ENCODE data around the gene RELN.

RELN gene

GRCh38 chr7:103445228-103446048 is 544.0 kb downstream of the RELN start:
- DNase-seq, result no peak

- no peak for DNase-seq
Measured at GRCh38 chr7:103439661-103440060, 549.8 kb downstream of the RELN start.

GRCh38 chr7:103437623-103438022 is 551.8 kb downstream of the RELN start:
- DNase-seq, result no peak

- no peak for DNase-seq
Measured at GRCh38 chr7:103432712-103433111, 556.7 kb downstream of the RELN start.

GRCh38 chr7:103425177-103425576 is 564.3 kb downstream of the RELN start:
- no peak for DNase-seq

GRCh38 chr7:103423467-103424179 is 565.8 kb downstream of the RELN start:
- DNase-seq, result no peak
